NCI-H748 (cell line): ENCODE data around the gene MANF.
"Not testable (repeated sequence)": the region's sequence is repeated elsewhere in the genome, so short reads cannot be mapped to it uniquely, and the experiment has no call there.

Experiments
- DNase-seq: peaks from one replicate; lab custom pipeline; 2025; ENCODE audit not compliant: unreplicated experiment; lab: John Stamatoyannopoulos, UW

The MANF gene

GRCh38 chr3:51371943-51372557 lies 13.0 kb upstream of the MANF start:
- DNase-seq = peak; percentile 59

- DNase-seq = no peak
Measured at GRCh38 chr3:51373658-51374421, 11.3 kb upstream of the MANF start.

- no peak for DNase-seq
Measured at GRCh38 chr3:51374456-51374855, 10.6 kb upstream of the MANF start.

- DNase-seq = no peak
Measured at GRCh38 chr3:51375136-51375535, 10.0 kb upstream of the MANF start.

GRCh38 chr3:51375571-51375970 lies 9.5 kb upstream of the MANF start:
- no peak for DNase-seq

GRCh38 chr3:51378065-51378464 lies 7.0 kb upstream of the MANF start:
- DNase-seq = no peak

- DNase-seq = no peak
Measured at GRCh38 chr3:51378726-51379125, 6.4 kb upstream of the MANF start.

GRCh38 chr3:51379301-51379700 lies 5.8 kb upstream of the MANF start:
- DNase-seq = no peak

- no peak for DNase-seq
Measured at GRCh38 chr3:51379746-51380455, 5.2 kb upstream of the MANF start.

- DNase-seq = no peak
Measured at GRCh38 chr3:51380601-51381332, 4.3 kb upstream of the MANF start.

- no peak for DNase-seq
Measured at GRCh38 chr3:51381333-51381705, 3.8 kb upstream of the MANF start.

GRCh38 chr3:51382076-51382745 lies 2.9 kb upstream of the MANF start:
- DNase-seq = no peak

- no peak for DNase-seq
Measured at GRCh38 chr3:51382947-51383578, 2.0 kb upstream of the MANF start.

GRCh38 chr3:51384055-51384725 lies 901 bp upstream of the MANF start:
- peak; percentile 31 for DNase-seq

GRCh38 chr3:51385621-51386091 lies 565 bp downstream of the MANF start:
- DNase-seq = peak; percentile 24

- no peak for DNase-seq
Measured at GRCh38 chr3:51386159-51386851, 1.2 kb downstream of the MANF start.

- no peak for DNase-seq
Measured at GRCh38 chr3:51386852-51387229, 1.8 kb downstream of the MANF start.

- DNase-seq = not testable (repeated sequence)
Measured at GRCh38 chr3:51387281-51387680, 2.2 kb downstream of the MANF start.
